Activated naive CD8-positive, alpha-beta T cell treated with anti-CD3 and anti-CD28 coated beads, Interleukin-2, amount 50 U/mL, for 16 hours (primary cell): ENCODE data around the gene CCDC116.
A peak's percentile ranks its signal among the peaks of the same experiment; 100 is the strongest.
"Not testable (repeated sequence)": the region's sequence is repeated elsewhere in the genome, so short reads cannot be mapped to it uniquely, and the experiment has no call there.

Experiments used
- DNase-seq: peaks from one replicate; pipeline ENCODE4 v3.0.0-alpha.2; 2020; ENCODE audit warnings: low read depth, low spot score

The CCDC116 gene

GRCh38 chr22:21631025-21631424, 1.5 kb upstream of the CCDC116 start:
- no peak for DNase-seq

- no peak for DNase-seq
Observed at GRCh38 chr22:21632931-21633330, 371 bp downstream of the CCDC116 start.

GRCh38 chr22:21633481-21633880, 921 bp downstream of the CCDC116 start:
- no peak for DNase-seq

- DNase-seq = no peak
Observed at GRCh38 chr22:21634081-21634480, 1.5 kb downstream of the CCDC116 start.

- DNase-seq = no peak
Observed at GRCh38 chr22:21634844-21635243, 2.3 kb downstream of the CCDC116 start.

- no peak for DNase-seq
Observed at GRCh38 chr22:21635771-21636510, 3.4 kb downstream of the CCDC116 start.

GRCh38 chr22:21636629-21637218, 4.2 kb downstream of the CCDC116 start:
- DNase-seq = no peak

GRCh38 chr22:21637450-21637849, 4.9 kb downstream of the CCDC116 start:
- not testable (repeated sequence) for DNase-seq

GRCh38 chr22:21639359-21639758, 6.8 kb downstream of the CCDC116 start:
- DNase-seq = no peak

- DNase-seq = no peak
Observed at GRCh38 chr22:21640810-21641209, 8.2 kb downstream of the CCDC116 start.

- DNase-seq = no peak
Observed at GRCh38 chr22:21641417-21641788, 8.8 kb downstream of the CCDC116 start.

- peak; percentile 96 for DNase-seq
Observed at GRCh38 chr22:21641789-21642583, 9.4 kb downstream of the CCDC116 start, which contains the start of gene SDF2L1. Gene SDF2L1 (plus strand): TSS chr22:21642302. CDS start chr22:21642337, 35 bp downstream.

- peak; percentile 41 for DNase-seq
Observed at GRCh38 chr22:21642584-21643448, 10.3 kb downstream of the CCDC116 start.

GRCh38 chr22:21643533-21644357, 11.2 kb downstream of the CCDC116 start:
- no peak for DNase-seq

- not testable (repeated sequence) for DNase-seq
Observed at GRCh38 chr22:21645513-21645912, 13.0 kb downstream of the CCDC116 start.

GRCh38 chr22:21646608-21647590, 14.3 kb downstream of the CCDC116 start:
- peak; percentile 45 for DNase-seq

GRCh38 chr22:21650280-21650679, 17.7 kb downstream of the CCDC116 start:
- no peak for DNase-seq

GRCh38 chr22:21650823-21651520, 18.4 kb downstream of the CCDC116 start:
- no peak for DNase-seq

GRCh38 chr22:21651521-21652009, 19.0 kb downstream of the CCDC116 start:
- DNase-seq = no peak
